ENCODE results near the gene MRAP2.
"Not testable (repeated sequence)": the region's sequence is repeated elsewhere in the genome, so short reads cannot be mapped to it uniquely, and the experiment has no call there.

MRAP2 gene

DNA sequence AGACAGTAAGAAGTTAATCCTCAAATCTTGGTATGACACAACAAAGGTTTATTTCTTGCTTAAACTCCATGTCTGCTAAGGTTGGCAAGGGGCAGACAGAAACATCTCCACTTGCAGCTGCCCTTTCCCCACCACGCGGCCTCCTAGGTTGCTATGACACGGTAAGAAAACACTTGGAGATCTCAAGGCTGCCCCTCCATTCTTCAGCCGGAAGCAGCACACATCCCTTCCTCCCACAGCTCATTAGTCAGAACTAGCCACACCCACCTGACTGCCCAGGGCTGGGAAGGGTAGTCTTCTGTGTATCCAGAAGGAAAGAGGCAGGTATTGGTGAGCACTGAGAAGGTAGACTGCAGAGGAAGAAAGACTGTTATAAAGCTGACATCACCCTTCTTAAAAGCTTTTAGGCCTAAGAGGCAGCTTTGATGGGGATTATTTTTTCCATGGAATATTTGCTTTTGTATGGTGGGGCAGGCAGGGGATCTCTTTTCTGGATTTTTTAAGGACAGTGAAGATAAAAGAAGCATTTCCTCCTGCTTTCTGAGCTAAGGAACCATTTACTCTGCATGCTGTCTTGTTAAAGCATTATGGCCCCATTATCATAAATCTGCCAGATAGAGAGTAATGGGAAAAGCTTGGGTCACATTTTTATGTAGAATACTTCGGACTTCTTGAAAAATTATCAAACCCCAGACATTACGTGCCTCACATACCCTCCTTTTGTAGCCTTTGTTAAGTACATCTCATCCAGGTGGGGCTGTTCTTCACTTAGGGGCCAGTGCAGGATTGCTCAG, 41.6 kb downstream of the MRAP2 start:
- DNase-seq (ENCODE audit: low spot score), result no peak
- no peaks in the 10 kb centered on the region for H3K36me3 Mint-ChIP-seq (ENCODE audit: low read depth)
- H3K9me3 Mint-ChIP-seq, result peaks cover 5% of the 10 kb centered on the region
- H3K27ac Mint-ChIP-seq, result no peak overlapping the region
- no peaks in the 10 kb centered on the region for H3K27me3 Mint-ChIP-seq (ENCODE audit: low read depth)
- no peaks in the 10 kb centered on the region for H3K4me1 Mint-ChIP-seq (ENCODE audit: low read depth)
- H3K4me3 Mint-ChIP-seq, result no peak overlapping the region

DNA sequence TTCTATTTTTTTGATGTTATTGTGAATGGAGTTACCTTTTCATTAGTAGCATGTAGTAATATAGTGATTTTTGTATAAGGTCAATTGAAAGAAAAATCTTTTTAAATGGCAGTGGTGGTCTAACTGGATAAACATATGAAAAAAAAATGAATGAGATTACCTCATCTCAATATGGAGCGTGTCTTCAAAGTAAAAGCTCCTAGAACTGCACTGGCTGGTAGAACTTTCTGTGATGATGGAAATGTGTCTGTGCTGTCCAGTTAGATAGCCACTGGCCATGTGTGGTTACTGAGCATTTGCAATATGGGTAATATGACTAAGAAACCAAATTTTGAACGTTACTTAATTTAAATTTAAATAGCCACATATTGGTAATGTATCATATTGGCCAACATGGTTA, 44.1 kb downstream of the MRAP2 start:
- no peak for DNase-seq (ENCODE audit: low spot score)
- Mint-ChIP-seq H3K36me3 (ENCODE audit: low read depth) (no peaks in the 10 kb centered on the region), H3K27ac (no peak overlapping the region), H3K9me3 (no peaks in the 10 kb centered on the region), H3K4me3 (no peak overlapping the region), H3K4me1 (ENCODE audit: low read depth) (no peaks in the 10 kb centered on the region), H3K27me3 (ENCODE audit: low read depth) (no peaks in the 10 kb centered on the region)

DNA sequence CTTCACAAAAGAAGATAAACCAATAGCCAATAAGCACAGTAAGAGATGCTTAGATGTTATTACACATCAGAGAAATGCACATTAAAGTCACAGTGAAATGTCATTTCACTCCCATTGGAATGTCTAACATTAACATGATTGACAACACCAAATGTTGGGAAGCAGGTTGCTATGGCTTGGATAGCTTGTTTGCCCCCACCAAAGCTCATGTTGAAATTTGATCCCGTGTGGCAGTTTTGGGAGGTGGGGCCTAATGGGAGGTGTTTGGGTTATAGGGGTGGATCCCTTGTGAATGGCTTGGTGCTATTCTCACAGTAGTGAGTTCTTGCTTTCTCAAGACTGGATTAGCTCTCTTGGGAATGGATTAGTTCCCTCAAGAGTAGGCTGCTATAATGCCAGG, 44.8 kb downstream of the MRAP2 start:
- DNase-seq (ENCODE audit: low spot score), result no peak
- no peak overlapping the region for H3K4me3 Mint-ChIP-seq
- no peaks in the 10 kb centered on the region for H3K36me3 Mint-ChIP-seq (ENCODE audit: low read depth)
- no peaks in the 10 kb centered on the region for H3K27me3 Mint-ChIP-seq (ENCODE audit: low read depth)
- no peaks in the 10 kb centered on the region for H3K4me1 Mint-ChIP-seq (ENCODE audit: low read depth)
- H3K27ac Mint-ChIP-seq, result no peak overlapping the region
- no peaks in the 10 kb centered on the region for H3K9me3 Mint-ChIP-seq

DNA sequence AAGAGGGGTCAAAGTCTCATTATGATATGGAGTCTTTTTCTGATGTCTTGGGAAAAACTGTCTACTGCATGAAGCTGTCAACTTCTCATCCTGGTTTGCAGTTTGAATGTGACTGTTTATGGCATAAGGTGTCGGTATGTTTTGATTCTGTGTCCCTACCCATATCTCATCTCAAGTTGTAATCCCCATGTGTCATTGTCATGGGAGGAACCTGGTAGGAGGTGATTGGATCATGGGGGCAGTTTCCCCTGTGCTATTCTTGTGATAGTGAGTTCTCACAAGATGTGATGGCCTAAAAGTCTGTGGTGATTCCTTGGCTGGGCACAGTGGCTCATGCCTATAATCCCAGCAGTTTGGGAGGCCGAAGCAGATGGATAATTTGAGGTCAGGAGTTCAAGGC, 47.6 kb downstream of the MRAP2 start:
- peaks cover 2% of the 10 kb centered on the region for H3K27me3 Mint-ChIP-seq (ENCODE audit: low read depth)
- H3K9me3 Mint-ChIP-seq, result no peaks in the 10 kb centered on the region
- no peak for DNase-seq (ENCODE audit: low spot score)
- H3K36me3 Mint-ChIP-seq (ENCODE audit: low read depth), result no peaks in the 10 kb centered on the region
- no peak overlapping the region for H3K27ac Mint-ChIP-seq
- H3K4me1 Mint-ChIP-seq (ENCODE audit: low read depth), result no peaks in the 10 kb centered on the region
- no peak overlapping the region for H3K4me3 Mint-ChIP-seq

DNA sequence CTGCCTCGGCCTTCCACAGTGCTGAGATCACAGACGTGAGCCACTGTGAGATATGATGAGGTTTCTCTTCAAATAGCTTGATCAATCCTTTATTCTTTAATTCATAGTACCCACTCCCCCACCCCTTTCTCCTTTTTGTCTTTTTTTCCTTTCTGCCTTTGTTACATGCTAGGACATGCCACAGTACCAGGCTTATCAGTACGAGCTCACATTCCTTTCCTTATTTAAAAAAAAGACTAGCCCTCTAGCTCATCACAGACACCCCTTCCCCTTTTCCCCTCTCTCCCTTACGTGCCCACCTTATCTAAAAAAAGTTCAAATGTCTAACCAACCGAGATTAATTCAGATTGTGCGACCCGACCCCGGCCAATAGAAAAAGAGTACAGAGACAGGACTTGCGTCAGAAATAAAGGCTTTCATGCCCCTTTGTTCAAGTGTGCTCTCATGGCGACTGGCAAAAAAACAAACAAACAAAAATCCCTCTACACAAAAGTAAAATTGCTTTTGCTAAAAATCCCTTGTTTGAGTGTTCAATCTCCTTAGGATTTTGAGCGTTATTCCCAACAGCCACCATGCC, 49.2 kb downstream of the MRAP2 start:
- Mint-ChIP-seq H3K9me3 (no peaks in the 10 kb centered on the region), H3K27me3 (ENCODE audit: low read depth) (peaks cover 2% of the 10 kb centered on the region), H3K36me3 (ENCODE audit: low read depth) (no peaks in the 10 kb centered on the region), H3K4me3 (no peak overlapping the region), H3K27ac (no peak overlapping the region), H3K4me1 (ENCODE audit: low read depth) (no peaks in the 10 kb centered on the region)
- no peak for DNase-seq (ENCODE audit: low spot score)

DNA sequence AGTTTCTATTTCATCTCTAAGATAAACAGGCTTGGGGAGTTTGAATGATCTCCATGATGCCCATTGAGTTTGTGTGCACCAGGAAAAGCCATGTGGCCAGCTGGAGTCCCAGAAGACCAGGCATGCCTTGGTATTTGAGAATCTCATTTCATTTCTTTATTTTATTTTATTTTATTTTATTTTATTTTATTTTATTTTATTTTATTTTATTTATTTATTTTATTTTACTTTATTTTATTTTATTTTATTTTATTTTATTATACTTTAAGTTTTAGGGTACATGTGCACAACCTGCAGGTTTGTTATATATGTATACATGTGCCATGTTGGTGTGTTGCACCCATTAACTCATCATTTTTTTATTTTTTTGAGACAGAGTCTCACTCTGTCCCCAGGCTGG, 51.1 kb downstream of the MRAP2 start:
- H3K4me1 Mint-ChIP-seq (ENCODE audit: low read depth); H3K9me3 Mint-ChIP-seq; H3K27me3 Mint-ChIP-seq (ENCODE audit: low read depth); H3K36me3 Mint-ChIP-seq (ENCODE audit: low read depth); H3K4me3 Mint-ChIP-seq; DNase-seq (ENCODE audit: low spot score); H3K27ac Mint-ChIP-seq: not testable (repeated sequence)

DNA sequence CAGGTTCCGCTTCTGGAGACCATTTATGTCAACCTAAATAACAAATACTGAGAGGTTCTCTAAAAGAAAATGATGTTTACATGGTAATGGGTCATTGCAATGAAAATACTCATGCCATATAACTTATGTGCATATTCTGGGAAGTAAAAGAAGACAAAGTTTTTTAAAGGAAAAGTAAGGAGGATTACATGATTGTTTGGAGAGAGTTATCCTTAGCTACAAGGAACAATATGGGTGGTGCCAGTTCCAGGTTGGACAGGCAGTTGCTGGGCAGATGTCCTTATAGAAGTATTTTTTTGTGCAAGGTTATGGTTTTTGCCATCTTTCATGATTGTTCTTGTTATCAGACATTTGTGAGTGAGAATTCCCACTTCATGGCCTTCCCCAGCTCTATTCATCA, 52.5 kb downstream of the MRAP2 start:
- Mint-ChIP-seq H3K4me3 (no peak overlapping the region), H3K9me3 (no peaks in the 10 kb centered on the region), H3K27me3 (ENCODE audit: low read depth) (peaks cover 2% of the 10 kb centered on the region), H3K36me3 (ENCODE audit: low read depth) (no peaks in the 10 kb centered on the region), H3K27ac (no peak overlapping the region), H3K4me1 (ENCODE audit: low read depth) (no peaks in the 10 kb centered on the region)
- DNase-seq (ENCODE audit: low spot score), result no peak

DNA sequence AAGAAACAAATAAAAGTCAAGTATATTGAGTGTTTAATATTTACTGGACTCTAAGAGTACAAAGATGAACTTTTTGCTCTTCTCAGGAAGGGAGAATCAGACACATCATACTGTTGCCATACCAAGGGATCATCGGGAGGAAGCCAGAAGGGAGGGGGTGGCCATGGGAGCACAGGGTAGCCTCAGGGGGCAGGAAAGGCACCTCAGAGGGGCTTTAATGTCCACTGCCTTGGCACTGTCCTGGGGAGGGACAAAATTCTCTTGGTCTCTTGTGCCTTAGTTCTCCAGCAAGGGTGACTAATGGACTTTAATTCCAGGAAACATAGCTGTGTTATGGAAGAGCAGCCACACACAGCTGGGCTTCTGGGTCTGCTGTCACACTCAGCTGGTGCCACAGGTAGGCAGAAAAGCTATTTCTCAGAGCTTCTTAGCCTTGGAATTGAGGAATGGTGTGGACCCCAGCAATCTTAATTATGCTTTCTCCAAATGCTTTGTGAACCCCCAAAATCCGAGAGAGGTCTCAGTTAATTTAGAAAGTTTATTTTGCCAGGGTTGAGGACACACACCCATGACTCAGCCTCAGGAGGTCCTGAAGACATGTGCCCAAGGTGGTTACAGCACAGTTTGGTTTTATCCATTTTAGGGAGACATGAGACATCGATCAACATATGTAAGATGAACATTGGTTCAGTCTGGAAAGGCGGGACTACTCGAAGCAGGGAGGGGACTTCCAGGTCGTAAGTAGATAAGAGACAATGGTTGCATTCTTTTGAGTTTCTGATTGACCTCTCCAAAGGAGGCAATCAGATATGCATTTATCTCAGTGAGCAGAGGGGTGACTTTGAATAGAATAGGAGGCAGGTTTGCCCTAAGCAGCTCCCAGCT, 53.2 kb downstream of the MRAP2 start:
- Mint-ChIP-seq H3K9me3 (no peaks in the 10 kb centered on the region), H3K36me3 (ENCODE audit: low read depth) (no peaks in the 10 kb centered on the region), H3K27ac (no peak overlapping the region), H3K4me1 (ENCODE audit: low read depth) (no peaks in the 10 kb centered on the region), H3K27me3 (ENCODE audit: low read depth) (peaks cover 2% of the 10 kb centered on the region), H3K4me3 (no peak overlapping the region)
- no peak for DNase-seq (ENCODE audit: low spot score)

DNA sequence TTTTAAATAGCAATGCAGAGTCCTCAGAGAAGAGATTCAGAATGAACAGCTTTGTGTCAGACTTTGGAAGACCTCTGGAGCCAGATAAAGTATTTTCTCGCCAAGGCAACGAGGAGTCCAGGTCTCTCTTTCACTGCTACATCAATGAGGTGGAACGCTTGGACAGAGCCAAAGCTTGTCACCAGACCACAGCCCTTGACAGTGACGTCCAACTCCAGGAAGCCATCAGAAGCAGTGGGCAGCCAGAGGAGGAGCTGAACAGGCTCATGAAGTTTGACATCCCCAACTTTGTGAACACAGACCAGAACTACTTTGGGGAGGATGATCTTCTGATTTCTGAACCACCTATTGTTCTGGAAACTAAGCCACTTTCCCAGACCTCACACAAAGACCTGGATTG, 55.5 kb downstream of the MRAP2 start:
- H3K27me3 Mint-ChIP-seq (ENCODE audit: low read depth), result peaks cover 2% of the 10 kb centered on the region
- H3K4me3 Mint-ChIP-seq, result no peak overlapping the region
- H3K27ac Mint-ChIP-seq, result no peak overlapping the region
- no peaks in the 10 kb centered on the region for H3K9me3 Mint-ChIP-seq
- no peaks in the 10 kb centered on the region for H3K4me1 Mint-ChIP-seq (ENCODE audit: low read depth)
- no peaks in the 10 kb centered on the region for H3K36me3 Mint-ChIP-seq (ENCODE audit: low read depth)
- DNase-seq (ENCODE audit: low spot score), result no peak

DNA sequence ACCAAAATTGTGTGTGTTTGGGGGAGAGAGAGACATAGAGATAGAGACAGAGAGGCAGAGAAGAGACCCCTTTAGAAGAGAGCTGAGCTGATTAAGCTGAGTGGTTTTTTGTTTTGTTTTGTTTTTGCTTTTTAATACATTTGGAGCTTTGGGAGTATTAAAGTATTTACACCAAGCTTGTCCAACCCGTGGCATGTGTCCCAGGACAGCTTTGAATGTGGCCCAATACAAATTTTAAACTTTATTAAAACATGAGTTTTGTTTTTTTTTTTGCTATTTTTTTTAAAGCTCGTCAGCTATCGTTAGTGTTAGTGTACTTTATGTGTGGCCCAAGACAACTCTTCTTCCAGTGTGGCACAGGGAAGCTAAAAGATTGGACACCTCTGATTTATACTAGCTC, 56.0 kb downstream of the MRAP2 start:
- H3K9me3 Mint-ChIP-seq, result no peaks in the 10 kb centered on the region
- DNase-seq (ENCODE audit: low spot score), result no peak
- no peaks in the 10 kb centered on the region for H3K4me1 Mint-ChIP-seq (ENCODE audit: low read depth)
- H3K27me3 Mint-ChIP-seq (ENCODE audit: low read depth), result peaks cover 2% of the 10 kb centered on the region
- H3K36me3 Mint-ChIP-seq (ENCODE audit: low read depth), result no peaks in the 10 kb centered on the region
- H3K27ac Mint-ChIP-seq, result no peak overlapping the region
- no peak overlapping the region for H3K4me3 Mint-ChIP-seq

DNA sequence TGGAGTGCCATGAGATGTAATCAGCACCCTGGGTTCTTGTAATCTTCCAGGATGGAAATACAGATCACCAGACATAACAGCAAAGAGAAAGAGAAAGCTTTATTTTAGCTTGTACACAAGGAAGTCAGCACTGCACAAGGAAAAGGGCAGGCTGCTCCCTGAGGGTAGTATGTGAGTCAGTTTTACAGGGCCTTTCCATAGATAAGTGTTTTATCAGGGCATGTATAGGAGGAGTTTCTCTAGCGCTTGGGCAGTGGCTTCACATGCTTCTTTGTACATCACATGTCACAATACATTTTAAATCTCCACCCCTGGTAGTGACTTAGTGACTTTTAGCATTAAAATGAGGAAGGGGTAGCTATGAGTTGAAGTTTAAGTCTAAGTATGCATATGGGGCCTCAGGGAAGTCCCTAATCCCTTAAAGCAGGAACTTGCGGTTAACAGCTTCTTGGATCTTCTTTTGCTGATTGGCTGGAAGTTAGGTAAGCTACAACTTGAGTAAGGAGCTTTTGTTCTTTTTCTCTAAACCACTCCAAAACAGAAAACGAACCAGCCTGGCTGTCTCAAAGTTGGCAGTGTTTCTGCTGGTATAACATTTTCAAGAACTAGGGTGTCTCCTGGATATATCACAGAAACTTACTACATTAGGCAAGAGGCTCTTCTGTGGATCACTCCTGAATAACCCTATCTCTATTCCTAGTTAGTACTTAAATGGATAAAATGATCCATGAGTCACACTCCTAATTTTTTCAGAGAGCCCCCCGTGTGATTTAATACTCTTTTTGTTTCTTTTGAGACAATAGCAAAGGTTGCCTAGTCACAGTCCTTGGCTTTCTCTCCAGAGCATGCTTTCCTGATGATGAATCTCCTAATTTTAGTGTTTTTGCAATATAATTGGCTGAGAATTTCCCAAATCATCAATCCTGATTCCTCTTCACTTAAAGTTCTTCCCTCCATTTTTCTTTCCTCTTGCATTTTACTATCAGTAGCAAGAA, 60.2 kb downstream of the MRAP2 start:
- no peak overlapping the region for H3K4me3 Mint-ChIP-seq
- no peaks in the 10 kb centered on the region for H3K9me3 Mint-ChIP-seq
- no peaks in the 10 kb centered on the region for H3K36me3 Mint-ChIP-seq (ENCODE audit: low read depth)
- no peaks in the 10 kb centered on the region for H3K27me3 Mint-ChIP-seq (ENCODE audit: low read depth)
- no peak for DNase-seq (ENCODE audit: low spot score)
- H3K4me1 Mint-ChIP-seq (ENCODE audit: low read depth), result no peaks in the 10 kb centered on the region
- no peak overlapping the region for H3K27ac Mint-ChIP-seq

DNA sequence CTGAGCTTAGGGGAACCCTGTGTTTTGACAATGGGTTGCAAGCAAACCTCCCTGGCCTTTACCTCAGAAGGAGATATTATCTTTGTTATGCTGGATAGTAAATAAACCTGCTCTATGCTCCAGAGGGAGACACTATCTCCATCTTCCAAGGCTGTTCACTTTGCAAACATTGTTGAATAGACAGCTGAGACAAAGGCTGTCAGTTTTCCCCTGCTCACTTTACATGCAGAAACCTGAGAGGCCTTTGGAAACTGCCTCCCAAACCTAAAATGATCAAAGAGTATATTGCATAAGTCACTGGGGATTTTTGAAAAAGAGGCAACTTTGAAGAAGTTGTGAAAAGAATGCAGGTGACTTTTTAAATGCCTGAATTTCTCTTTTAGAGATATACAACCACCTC, 61.6 kb downstream of the MRAP2 start:
- no peaks in the 10 kb centered on the region for H3K9me3 Mint-ChIP-seq
- H3K4me1 Mint-ChIP-seq (ENCODE audit: low read depth), result no peaks in the 10 kb centered on the region
- no peak for DNase-seq (ENCODE audit: low spot score)
- no peak overlapping the region for H3K27ac Mint-ChIP-seq
- H3K36me3 Mint-ChIP-seq (ENCODE audit: low read depth), result no peaks in the 10 kb centered on the region
- H3K4me3 Mint-ChIP-seq, result no peak overlapping the region
- no peaks in the 10 kb centered on the region for H3K27me3 Mint-ChIP-seq (ENCODE audit: low read depth)

DNA sequence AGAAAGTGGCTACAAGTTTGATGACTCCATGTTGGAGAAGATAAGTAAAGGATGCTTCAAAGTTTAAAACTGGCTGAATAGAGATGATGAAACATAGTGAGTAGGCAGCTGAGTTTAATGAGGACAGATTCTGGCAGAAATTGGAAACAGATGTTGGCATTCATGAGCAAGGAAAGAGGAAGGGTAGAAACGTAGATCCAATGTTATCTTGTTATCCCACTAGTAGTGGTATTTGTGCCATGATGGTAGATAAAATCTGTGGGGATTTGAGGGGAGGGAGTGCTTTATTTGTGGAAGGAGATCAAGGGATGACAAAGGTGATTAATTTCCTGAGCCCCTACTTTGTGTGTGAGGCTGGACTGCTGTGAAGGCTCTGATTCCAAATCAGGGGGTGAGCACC, 69.5 kb downstream of the MRAP2 start:
- Mint-ChIP-seq H3K27ac (no peak overlapping the region), H3K4me1 (ENCODE audit: low read depth) (no peaks in the 10 kb centered on the region), H3K4me3 (no peak overlapping the region), H3K9me3 (no peaks in the 10 kb centered on the region), H3K27me3 (ENCODE audit: low read depth) (peaks cover 2% of the 10 kb centered on the region), H3K36me3 (ENCODE audit: low read depth) (no peaks in the 10 kb centered on the region)
- DNase-seq (ENCODE audit: low spot score), result no peak
